ENCODE data around the gene TMEM256. TPM values are rescaled to one million over a fixed set of nuclear protein-coding genes. Genes with fewer than 3 reads are reported as not detected.
A peak's percentile ranks its signal among the peaks of the same experiment; 100 is the strongest.

TMEM256 gene
- total and polyA plus RNA-seq, 9 of the 15 experiments (the other 6 are each of a cell fraction or from before 2014, with no cell fraction given) = 43.4 to 177 (median 68.5) TPM

DNA sequence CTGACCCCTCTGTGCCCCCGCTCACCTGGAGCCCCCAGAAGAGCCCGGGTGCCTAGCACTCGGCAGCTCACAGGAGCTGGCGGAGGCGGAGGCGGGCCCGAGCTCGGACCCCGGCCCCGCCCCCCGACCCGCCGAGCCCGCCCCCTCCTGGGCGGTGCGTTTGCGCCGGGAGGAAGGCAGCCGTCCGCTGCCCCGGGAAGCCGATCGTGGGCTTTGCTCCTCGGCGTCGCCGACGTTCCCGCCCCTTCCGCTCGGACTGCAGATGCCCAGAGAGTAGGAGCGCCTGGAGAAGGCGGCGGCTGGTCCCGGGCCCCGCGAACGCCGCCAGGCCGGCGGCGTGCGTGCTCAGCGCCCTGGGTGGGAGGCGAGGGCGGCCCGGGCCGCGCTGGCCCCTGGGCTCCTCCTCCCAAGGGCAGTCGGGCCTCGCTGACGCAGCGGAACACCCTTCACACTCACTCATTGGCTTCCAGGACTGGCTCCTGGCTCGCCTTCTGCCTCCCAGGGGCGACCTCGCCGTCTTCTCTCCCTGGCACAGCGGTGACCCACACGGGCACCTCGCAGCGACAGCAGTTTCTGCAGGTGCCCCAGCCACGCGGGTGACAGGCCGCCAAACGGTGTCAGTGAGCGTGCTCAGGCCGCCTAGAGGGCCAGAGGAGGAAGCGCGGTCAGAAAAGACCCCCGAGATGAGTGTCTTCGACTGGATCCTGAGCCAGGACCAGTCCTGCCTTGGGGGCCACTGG lies 9.3 kb downstream of the TMEM256 start, which contains the start of gene PLSCR3 (continued):
- peak; percentile 62 for TF ChIP-seq GABPA (tag; conservative IDR thresholded peaks at IDR 0.05; ENCODE audit: low read depth)
- TF ChIP-seq WHSC1 (IDR thresholded peaks at IDR 0.05; ENCODE audit: low read length) = no peak
- peak; percentile 47; the same call in 1 of the 2 replicates for TF ChIP-seq CBX1 (IDR thresholded peaks at IDR 0.05; ENCODE audit: low read depth)
- TF ChIP-seq ZNF263 (CRISPR knock-in tag; IDR thresholded peaks at IDR 0.05; ENCODE audit: borderline replicate concordance) = no peak
- TF ChIP-seq NKRF (IDR thresholded peaks at IDR 0.05; ENCODE audit: borderline replicate concordance) = peak; percentile 55; the same call in 1 of the 2 replicates
- TF ChIP-seq SOX6 (IDR thresholded peaks at IDR 0.05) = no peak
- TF ChIP-seq DMBX1 (CRISPR knock-in tag; IDR thresholded peaks at IDR 0.05; ENCODE audit: borderline replicate concordance) = no peak
- peak; percentile 33; the same call in 1 of the 2 replicates for TF ChIP-seq SMAD4 (CRISPR knock-in tag; conservative IDR thresholded peaks at IDR 0.05)
- no peak for TF ChIP-seq SMARCB1 (IDR thresholded peaks at IDR 0.05; ENCODE audit: insufficient read length, low read depth)
- no peak for TF ChIP-seq ZNF695 (CRISPR knock-in tag; IDR thresholded peaks at IDR 0.05)
- TF ChIP-seq ZNF511 (CRISPR knock-in tag; IDR thresholded peaks at IDR 0.05) = peak; percentile 22; the same call in 1 of the 2 replicates
- no peak for TF ChIP-seq U2AF2 (optimal IDR thresholded peaks at IDR 0.05; ENCODE audit: low read depth, low read length)
- TF ChIP-seq MYC (IDR thresholded peaks at IDR 0.05; ENCODE audit: low read depth, low read length) = peak; percentile 60; the same call in 1 of the 2 replicates
- no peak for TF ChIP-seq MYC (CRISPR knock-in tag; IDR thresholded peaks at IDR 0.05; ENCODE audit: borderline replicate concordance, low read depth)
- TF ChIP-seq ZNF436 (CRISPR knock-in tag; IDR thresholded peaks at IDR 0.05) = no peak
- peak; percentile 52; the same call in 1 of the 2 replicates for TF ChIP-seq FOXP1 (CRISPR knock-in tag; IDR thresholded peaks at IDR 0.05)
- TF ChIP-seq, protein P1, sequence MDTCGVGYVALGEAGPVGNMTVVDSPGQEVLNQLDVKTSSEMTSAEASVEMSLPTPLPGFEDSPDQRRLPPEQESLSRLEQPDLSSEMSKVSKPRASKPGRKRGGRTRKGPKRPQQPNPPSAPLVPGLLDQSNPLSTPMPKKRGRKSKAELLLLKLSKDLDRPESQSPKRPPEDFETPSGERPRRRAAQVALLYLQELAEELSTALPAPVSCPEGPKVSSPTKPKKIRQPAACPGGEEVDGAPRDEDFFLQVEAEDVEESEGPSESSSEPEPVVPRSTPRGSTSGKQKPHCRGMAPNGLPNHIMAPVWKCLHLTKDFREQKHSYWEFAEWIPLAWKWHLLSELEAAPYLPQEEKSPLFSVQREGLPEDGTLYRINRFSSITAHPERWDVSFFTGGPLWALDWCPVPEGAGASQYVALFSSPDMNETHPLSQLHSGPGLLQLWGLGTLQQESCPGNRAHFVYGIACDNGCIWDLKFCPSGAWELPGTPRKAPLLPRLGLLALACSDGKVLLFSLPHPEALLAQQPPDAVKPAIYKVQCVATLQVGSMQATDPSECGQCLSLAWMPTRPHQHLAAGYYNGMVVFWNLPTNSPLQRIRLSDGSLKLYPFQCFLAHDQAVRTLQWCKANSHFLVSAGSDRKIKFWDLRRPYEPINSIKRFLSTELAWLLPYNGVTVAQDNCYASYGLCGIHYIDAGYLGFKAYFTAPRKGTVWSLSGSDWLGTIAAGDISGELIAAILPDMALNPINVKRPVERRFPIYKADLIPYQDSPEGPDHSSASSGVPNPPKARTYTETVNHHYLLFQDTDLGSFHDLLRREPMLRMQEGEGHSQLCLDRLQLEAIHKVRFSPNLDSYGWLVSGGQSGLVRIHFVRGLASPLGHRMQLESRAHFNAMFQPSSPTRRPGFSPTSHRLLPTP (IDR thresholded peaks at IDR 0.05; ENCODE audit: borderline replicate concordance, extremely low read depth, insufficient read length) = no peak
- TF ChIP-seq MAX (CRISPR knock-in tag; IDR thresholded peaks at IDR 0.05) = peak; percentile 90
